Vagina (tissue), 2 donors: ENCODE results near the gene PRR5. TPM values are rescaled to one million over a fixed set of nuclear protein-coding genes. Genes with fewer than 3 reads are reported as not detected.

ENCODE experiments used
- DNase-seq, 2 donors: peaks; one replicate each; pipeline ENCODE4 v3.0.0-alpha.2; 2017; ENCODE audit errors: extremely low spot score in 2 of 2
- H3K27ac ChIP-seq: fragments of 200-600 bp; sonication (generic); one replicate; pipeline ENCODE4 v1.5.1; 2019
- H3K27me3 ChIP-seq: fragments of 200-600 bp; sonication (generic); one replicate; pipeline ENCODE4 v1.5.1; 2019
- H3K36me3 ChIP-seq, 2 donors: fragments of 200-600 bp; sonication (generic); one replicate each; pipeline ENCODE4 v1.5.1; 2017 to 2019
- H3K4me1 ChIP-seq: fragments of 200-600 bp; sonication (generic); one replicate; pipeline ENCODE4 v1.5.1; 2019
- H3K4me3 ChIP-seq, 2 donors: fragments of 200-600 bp; sonication (generic); 1 replicate in 1 of 2; 2 replicates in 1 of 2; pipeline ENCODE4 v1.5.1; 2016 to 2019
- H3K9me3 ChIP-seq: fragments of 200-600 bp; sonication (generic); one replicate; pipeline ENCODE4 v1.5.1; 2019
- POLR2A ChIP-seq, 2 donors: fragments of 450-650 bp; IDR thresholded peaks; one replicate each; pipeline ENCODE4 v1.6.1; 2017; ENCODE audit warnings: antibody characterized with exemption in 2 of 2, mild to moderate bottlenecking in 2 of 2, moderate library complexity in 2 of 2
- POLR2AphosphoS5 ChIP-seq, 2 donors: sonication (generic); formaldehyde crosslinking; IDR thresholded peaks; one replicate each; pipeline ENCODE4 v1.9.0; 2017; ENCODE audit warnings: antibody characterized with exemption in 2 of 2, mild to moderate bottlenecking in 2 of 2, low read depth in 1 of 2; ENCODE audit not compliant: insufficient read depth in 1 of 2
- intact Hi-C: fragments of 100-400 bp; cut with DNase I; formaldehyde crosslinking; loops from one replicate; pipeline ENCODE4 v1.15.1; 2023
- total RNA-seq: library from RNA; depleted of rRNA; stranded (reverse); fragments of >200 nt; gene quantifications from one replicate; pipeline ENCODE4 v1.2.3, GENCODE V29; 2016
- TF ChIP-seq, protein P1 (sequence below), 3 experiments: fragments of 450-650 bp in 2 of 3; fragments of 200-600 bp in 1 of 3; sonication (generic) in 1 of 3; IDR thresholded peaks; one replicate each; pipeline ENCODE4 v1.5.1; 2017 to 2019; ENCODE audit warnings: antibody characterized with exemption in 3 of 3, mild to moderate bottlenecking in 2 of 3, moderate library complexity in 2 of 3

PRR5 gene
- total RNA-seq, 1 donor from 2014 or later = 36.8 TPM

DNA sequence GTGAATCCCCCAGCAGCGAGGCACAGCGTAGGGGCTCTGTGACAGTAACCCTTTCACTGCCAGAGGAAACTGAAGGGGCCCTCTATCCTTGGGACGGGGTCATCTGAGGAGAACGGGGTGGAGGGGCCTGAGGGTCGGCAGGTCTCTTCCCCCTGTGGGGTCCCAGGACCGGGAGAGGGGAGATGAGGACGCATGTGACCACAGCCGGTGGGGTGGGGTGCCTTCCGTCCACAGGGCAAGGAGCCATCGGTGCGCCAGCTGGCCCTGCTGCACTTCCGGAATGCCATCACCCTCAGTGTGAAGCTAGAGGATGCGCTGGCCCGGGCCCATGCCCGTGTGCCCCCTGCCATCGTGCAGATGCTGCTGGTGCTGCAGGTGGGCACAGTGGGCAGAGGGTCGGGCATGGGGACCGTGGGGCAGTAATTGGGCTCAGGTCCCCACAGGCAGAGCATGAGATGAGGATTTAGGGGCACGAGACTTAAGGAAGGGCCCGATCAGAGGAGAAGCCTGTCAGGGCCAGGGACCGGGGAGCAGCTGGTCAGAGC, 30.1 kb downstream of the PRR5 start:
- H3K27me3 ChIP-seq = no peaks in the 10 kb centered on the region
- peaks cover 28% of the 10 kb centered on the region for H3K4me1 ChIP-seq
- no peaks in the 10 kb centered on the region for H3K36me3 ChIP-seq
- DNase-seq = no peak
- H3K9me3 ChIP-seq = no peaks in the 10 kb centered on the region
- no peak overlapping the region for H3K4me3 ChIP-seq
- H3K27ac ChIP-seq = no peak overlapping the region
- TF ChIP-seq POLR2A (IDR thresholded peaks at IDR 0.05) = no peak
- no peak for TF ChIP-seq POLR2AphosphoS5 (IDR thresholded peaks at IDR 0.05; ENCODE audit: insufficient read depth in 1 of 2, low read depth in 1 of 2)
- TF ChIP-seq, protein P1, sequence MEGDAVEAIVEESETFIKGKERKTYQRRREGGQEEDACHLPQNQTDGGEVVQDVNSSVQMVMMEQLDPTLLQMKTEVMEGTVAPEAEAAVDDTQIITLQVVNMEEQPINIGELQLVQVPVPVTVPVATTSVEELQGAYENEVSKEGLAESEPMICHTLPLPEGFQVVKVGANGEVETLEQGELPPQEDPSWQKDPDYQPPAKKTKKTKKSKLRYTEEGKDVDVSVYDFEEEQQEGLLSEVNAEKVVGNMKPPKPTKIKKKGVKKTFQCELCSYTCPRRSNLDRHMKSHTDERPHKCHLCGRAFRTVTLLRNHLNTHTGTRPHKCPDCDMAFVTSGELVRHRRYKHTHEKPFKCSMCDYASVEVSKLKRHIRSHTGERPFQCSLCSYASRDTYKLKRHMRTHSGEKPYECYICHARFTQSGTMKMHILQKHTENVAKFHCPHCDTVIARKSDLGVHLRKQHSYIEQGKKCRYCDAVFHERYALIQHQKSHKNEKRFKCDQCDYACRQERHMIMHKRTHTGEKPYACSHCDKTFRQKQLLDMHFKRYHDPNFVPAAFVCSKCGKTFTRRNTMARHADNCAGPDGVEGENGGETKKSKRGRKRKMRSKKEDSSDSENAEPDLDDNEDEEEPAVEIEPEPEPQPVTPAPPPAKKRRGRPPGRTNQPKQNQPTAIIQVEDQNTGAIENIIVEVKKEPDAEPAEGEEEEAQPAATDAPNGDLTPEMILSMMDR (IDR thresholded peaks at IDR 0.05) = no peak
- intact Hi-C loops = loop anchor here (5.0 kb wide), 1 partner anchor 35 kb away; no protein-coding TSS in a partner anchor

DNA sequence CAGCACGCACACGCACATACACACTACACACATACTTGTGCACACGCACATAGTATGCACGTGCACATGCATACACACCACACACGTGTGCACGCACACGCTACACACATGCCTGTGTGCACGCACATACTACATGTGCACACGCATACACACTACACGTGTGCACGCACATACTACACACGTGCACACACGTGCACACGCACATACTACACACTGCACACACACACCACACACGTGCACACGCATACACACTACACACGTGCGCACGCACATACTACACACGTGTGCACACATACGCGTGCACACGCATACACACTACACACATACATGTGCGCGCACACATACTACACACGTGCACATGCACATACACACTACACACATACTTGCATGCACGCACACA, 30.7 kb downstream of the PRR5 start:
- no peaks in the 10 kb centered on the region for H3K9me3 ChIP-seq
- no peaks in the 10 kb centered on the region for H3K27me3 ChIP-seq
- peaks cover 28% of the 10 kb centered on the region for H3K4me1 ChIP-seq
- no peak for DNase-seq
- no peak overlapping the region for H3K27ac ChIP-seq
- TF ChIP-seq, protein P1 (IDR thresholded peaks at IDR 0.05) = no peak
- TF ChIP-seq POLR2AphosphoS5 (IDR thresholded peaks at IDR 0.05; ENCODE audit: insufficient read depth in 1 of 2, low read depth in 1 of 2) (no peak), POLR2A (IDR thresholded peaks at IDR 0.05) (no peak)
- H3K4me3 ChIP-seq = no peak overlapping the region
- no peaks in the 10 kb centered on the region for H3K36me3 ChIP-seq
- intact Hi-C loops = loop anchor here (5.0 kb wide), 1 partner anchor 35 kb away; no protein-coding TSS in a partner anchor

DNA sequence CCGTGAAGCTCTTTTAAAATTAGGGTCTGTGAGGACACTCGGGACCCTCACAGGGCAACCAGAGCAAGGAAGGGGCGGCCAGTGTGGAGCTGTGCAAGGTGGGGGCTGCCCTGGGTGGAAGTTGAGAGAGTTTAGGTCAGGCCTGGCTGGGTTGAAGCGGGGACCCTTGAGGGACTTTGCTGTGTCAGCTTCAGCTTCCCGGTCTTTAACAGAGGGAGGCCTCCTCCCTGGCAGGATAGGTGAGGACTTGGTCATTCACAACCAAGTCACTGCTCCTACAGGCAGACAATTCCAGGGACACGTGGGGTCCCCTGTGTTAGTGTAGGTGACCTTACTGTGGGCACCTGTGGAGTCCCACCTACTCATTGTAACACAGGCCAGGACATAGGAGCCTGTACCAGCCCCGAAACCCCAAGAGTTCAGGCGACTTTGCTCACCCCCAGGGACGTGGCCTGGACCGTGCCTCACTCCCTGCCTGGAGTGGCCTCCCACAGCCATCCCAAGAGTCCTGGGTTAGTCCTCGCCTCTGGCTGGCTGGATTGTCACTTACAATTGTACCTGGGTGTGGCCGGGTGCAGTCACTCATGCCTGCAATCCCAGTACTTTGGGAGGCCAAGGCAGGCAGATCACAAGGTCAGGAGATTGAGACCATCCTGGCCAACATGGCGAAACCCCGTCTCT, 31.6 kb downstream of the PRR5 start:
- intact Hi-C loops = loop anchor here (5.0 kb wide), 1 partner anchor 36 kb away; no protein-coding TSS in a partner anchor
- no peak for DNase-seq
- no peak overlapping the region for H3K27ac ChIP-seq
- peaks cover 25% of the 10 kb centered on the region for H3K4me1 ChIP-seq
- no peaks in the 10 kb centered on the region for H3K36me3 ChIP-seq
- no peaks in the 10 kb centered on the region for H3K27me3 ChIP-seq
- TF ChIP-seq POLR2A (IDR thresholded peaks at IDR 0.05) (no peak), POLR2AphosphoS5 (IDR thresholded peaks at IDR 0.05; ENCODE audit: insufficient read depth in 1 of 2, low read depth in 1 of 2) (no peak)
- TF ChIP-seq, protein P1 (IDR thresholded peaks at IDR 0.05) = no peak
- H3K4me3 ChIP-seq = no peak overlapping the region
- no peaks in the 10 kb centered on the region for H3K9me3 ChIP-seq

DNA sequence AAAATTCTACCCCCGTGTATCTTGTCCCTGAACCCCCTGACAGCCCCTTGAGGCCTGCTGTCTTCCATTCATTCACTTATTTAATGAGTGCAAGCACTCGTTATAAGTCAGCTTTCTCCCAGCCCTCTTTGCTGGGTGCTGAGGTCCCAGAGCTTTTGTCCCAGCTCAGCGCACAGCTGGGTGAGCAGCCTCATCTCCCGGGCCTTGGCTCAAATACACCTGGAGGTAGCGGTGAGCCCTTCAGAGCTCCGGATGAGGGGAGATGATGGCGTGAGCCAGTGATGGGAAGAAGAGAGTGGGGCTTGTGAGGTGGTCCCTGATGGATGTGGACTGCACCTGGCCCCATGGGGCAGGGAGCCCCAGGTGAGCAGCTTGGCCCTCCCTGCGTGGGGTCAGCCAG, 32.3 kb downstream of the PRR5 start:
- H3K36me3 ChIP-seq = no peaks in the 10 kb centered on the region
- H3K27me3 ChIP-seq = no peaks in the 10 kb centered on the region
- H3K27ac ChIP-seq = no peak overlapping the region
- DNase-seq = no peak
- peaks cover 18% of the 10 kb centered on the region for H3K4me1 ChIP-seq
- intact Hi-C loops = loop anchor here (5.0 kb wide), 1 partner anchor 37 kb away; no protein-coding TSS in a partner anchor
- no peak overlapping the region for H3K4me3 ChIP-seq
- H3K9me3 ChIP-seq = no peaks in the 10 kb centered on the region
- TF ChIP-seq POLR2AphosphoS5 (IDR thresholded peaks at IDR 0.05; ENCODE audit: insufficient read depth in 1 of 2, low read depth in 1 of 2) (no peak), POLR2A (IDR thresholded peaks at IDR 0.05) (no peak)
- TF ChIP-seq, protein P1 (IDR thresholded peaks at IDR 0.05) = no peak
